HepG2 (cell line): ENCODE data around the gene LCLAT1. TPM values are rescaled to one million over a fixed set of nuclear protein-coding genes. Genes with fewer than 3 reads are reported as not detected.

ENCODE experiments used
- ATAC-seq: fragments of 200-7000 bp; cut with Tn5 transposase; 3 replicates; pipeline ENCODE4 v1.9.1; 2020; ENCODE audit warnings: mild to moderate bottlenecking, moderate library complexity
- BruUV-seq: library from RNA; stranded (reverse); fragments of 400-500 nt; replicated peaks from 2 replicates; lab custom pipeline; 2021; lab: Mats Ljungman, UMichigan
- CTCF ChIA-PET: fragments of 300-600 bp; formaldehyde crosslinking; extraction: SDS; loops from one replicate; lab custom pipeline; 2021; ENCODE audit warnings: low total read pairs, inconsistent platforms, low intra/inter-chr PET ratio; lab: Yijun Ruan, JAX
- POLR2A ChIA-PET: fragments of 350-600 bp; sonication (Branson Sonifier 250); formaldehyde crosslinking; loops from one replicate; lab custom pipeline; 2020; ENCODE audit warnings: antibody characterized with exemption, inconsistent platforms; lab: Yijun Ruan, JAX
- DNase-seq: peaks from one replicate; pipeline ENCODE4 v3.0.0-alpha.2; 2015; ENCODE audit warnings: low spot score
- FAIRE-seq: peaks from 3 replicates; lab custom pipeline; 2011; peaks lifted over from hg19 to GRCh38; lab: Jason Lieb, UNC
- H2AFZ ChIP-seq: one replicate; pipeline ENCODE4 v1.6.1; 2011; ENCODE audit warnings: low read length, inconsistent platforms
- H3K27ac ChIP-seq: fragments of 300-600 bp; 3 replicates; pipeline ENCODE4 v1.8.0; 2011; ENCODE audit warnings: mixed run types, mild to moderate bottlenecking, mixed read lengths, low read length, inconsistent platforms; ENCODE audit not compliant: insufficient read depth; ENCODE audit errors: extremely low read length
- H3K27me3 ChIP-seq, 2 experiments: fragments of 200-600 bp in 1 of 2; 2 replicates in 1 of 2; 3 replicates in 1 of 2; pipeline versions ENCODE4 v1.6.0 to v1.8.0; 2011; ENCODE audit warnings: low read length in 2 of 2, mild to moderate bottlenecking in 2 of 2, moderate library complexity in 2 of 2, inconsistent platforms in 1 of 2; ENCODE audit not compliant: insufficient read depth in 2 of 2, control insufficient read depth in 1 of 2
- H3K36me3 ChIP-seq, 2 experiments: fragments of 200-600 bp in 1 of 2; replicated peaks in 1 of 2; 2 replicates in 1 of 2; 3 replicates in 1 of 2; pipeline versions ENCODE4 v1.5.1 to v1.8.0; 2011; ENCODE audit warnings: low read length in 2 of 2, inconsistent platforms in 1 of 2; ENCODE audit not compliant: insufficient read depth in 2 of 2, control insufficient read depth in 1 of 2
- H3K4me1 ChIP-seq: 2 replicates; pipeline ENCODE4 v1.5.1; 2012; ENCODE audit warnings: low read length, inconsistent platforms; ENCODE audit not compliant: insufficient read depth
- H3K4me2 ChIP-seq: 2 replicates; pipeline ENCODE4 v1.6.0; 2011; ENCODE audit warnings: low read depth, low read length, inconsistent platforms
- H3K4me3 ChIP-seq, 3 experiments: fragments of 200-600 bp in 1 of 3; sonication (generic), shearing (Covaris generic) in 1 of 3; replicated peaks in 1 of 3; 2 replicates each; pipeline ENCODE4 v1.5.1; 2011 to 2016; ENCODE audit warnings: low read length in 3 of 3, inconsistent platforms in 2 of 3, low read depth in 2 of 3, mild to moderate bottlenecking in 2 of 3, control low read depth in 1 of 3, mixed read lengths in 1 of 3; ENCODE audit not compliant: insufficient read depth in 1 of 3
- H3K79me2 ChIP-seq: one replicate; pipeline ENCODE4 v1.6.1; 2011; ENCODE audit warnings: low read length, inconsistent platforms; ENCODE audit not compliant: insufficient read depth
- H3K9ac ChIP-seq: 2 replicates; pipeline ENCODE4 v1.6.0; 2011; ENCODE audit warnings: mild to moderate bottlenecking, low read depth, low read length, inconsistent platforms; ENCODE audit not compliant: insufficient read depth
- H3K9me3 ChIP-seq: 2 replicates; pipeline ENCODE4 v1.5.1; 2012; ENCODE audit warnings: mild to moderate bottlenecking, low read length
- H4K20me1 ChIP-seq: 2 replicates; pipeline ENCODE4 v1.6.0; 2011; ENCODE audit warnings: inconsistent platforms, mild to moderate bottlenecking, low read length, moderate library complexity; ENCODE audit not compliant: insufficient read depth
- AFF4 ChIP-seq: sonication (generic); formaldehyde crosslinking; IDR thresholded peaks from 2 replicates; pipeline ENCODE4 v1.4.0; 2020; ENCODE audit warnings: missing genetic modification reagents
- AHR ChIP-seq: IDR thresholded peaks from 2 replicates; pipeline ENCODE4 v1.6.1; 2018; ENCODE audit warnings: missing genetic modification reagents, missing compliant biosample characterization
- RERE ChIP-seq: IDR thresholded peaks from 2 replicates; pipeline ENCODE4 v1.6.1; 2016; ENCODE audit warnings: low read depth, missing genetic modification reagents, missing compliant biosample characterization
- ZNF256 ChIP-seq: sonication (generic); formaldehyde crosslinking; conservative IDR thresholded peaks from 2 replicates; pipeline ENCODE4 v1.4.0; 2020; ENCODE audit warnings: missing genetic modification reagents
- WGBS: methylation state at CpG from one replicate; pipeline ENCODE4 v1.1.6; 2017; ENCODE audit warnings: low lambda C conversion rate; 5-methylcytosine and 5-hydroxymethylcytosine counted together
- in situ Hi-C: cut with HindIII; loops from 2 replicates; pipeline ENCODE4 v1.10.0; 2017; ENCODE audit warnings: low pct_unique_long_range_greater_than_20kb; ENCODE audit not compliant: extremely low pct_ligation_motif_present
- intact Hi-C: fragments of 100-400 bp; cut with micrococcal nuclease; formaldehyde crosslinking; loops from one replicate; pipeline ENCODE4 v1.10.0; 2022; ENCODE audit not compliant: unreplicated experiment
- polyA plus RNA-seq, 8 experiments: library from polyadenylated mRNA; depleted of rRNA in 3 of 8; stranded (reverse) in 7 of 8; unstranded in 1 of 8; fragments of >200 nt; fragmentation: Illumina TruSeq in 4 of 8; extraction: Trizol in 4 of 8; gene quantifications; 2 replicates each; pipeline versions ENCODE4 v1.2.1 to v1.2.3, GENCODE V29; 2011 to 2016; ENCODE audit warnings: low read depth in 4 of 8, missing spikeins in 1 of 8, mixed read lengths in 1 of 8; ENCODE audit not compliant: insufficient read depth in 1 of 8
- small RNA-seq, 3 experiments: library from RNA; depleted of rRNA; stranded (forward); fragments of <200 nt; gene quantifications; one replicate each; pipeline ENCODE3, GENCODE V24; 2012; ENCODE audit warnings: low read depth in 2 of 3, low replicate concordance in 1 of 3; ENCODE audit not compliant: insufficient read length in 3 of 3, insufficient read depth in 2 of 3
- total RNA-seq, 5 experiments: library from RNA; depleted of rRNA; stranded (reverse); fragments of >200 nt; fragmentation: Illumina TruSeq; extraction: Trizol; gene quantifications; 2 replicates each; pipeline ENCODE4 v1.2.3, GENCODE V29; 2016; ENCODE audit warnings: low read depth in 1 of 5

LCLAT1 gene
- total and polyA plus RNA-seq, 2 of the 13 experiments (the other 11 are each of a cell fraction or from before 2014, with no cell fraction given), result 18.0 to 28.0 TPM

- FAIRE-seq (no peak), DNase-seq (no peak), ATAC-seq (no peak)
- H3K4me3 ChIP-seq, result no peak overlapping the region
- no peak overlapping the region for H3K9ac ChIP-seq
- ChIA-PET CTCF (interaction anchor here (1.1 kb wide), 1 partner anchor 484 kb away, joined by 3 read pairs; no protein-coding TSS in a partner anchor), POLR2A (no interaction called here)
- peaks cover 5% of the 10 kb centered on the region; the same call in 1 of the 2 replicates for H3K9me3 ChIP-seq
- no TSS peak for BruUV-seq
- no peaks in the 10 kb centered on the region for H3K36me3 ChIP-seq
- no peaks in the 10 kb centered on the region for H3K79me2 ChIP-seq
- no peak overlapping the region for H3K27ac ChIP-seq
- no peaks in the 10 kb centered on the region for H4K20me1 ChIP-seq
- intact Hi-C loops, result no loop called here
- peaks cover 0 to 14% of the 10 kb centered on the region in 2 experiments; a peak in 1 of 5 replicates for H3K27me3 ChIP-seq
- H2AFZ ChIP-seq, result no peak overlapping the region
- no peak for TF ChIP-seq RERE (CRISPR knock-in tag)
- no peak for TF ChIP-seq ZNF256 (CRISPR knock-in tag)
- no peak for TF ChIP-seq AFF4 (CRISPR knock-in tag)
- no peak for TF ChIP-seq AHR (CRISPR knock-in tag)
- no peak overlapping the region for H3K4me2 ChIP-seq
- 32% methylated on average over 7 of the region's 7 CpGs for WGBS
- no peaks in the 10 kb centered on the region for H3K4me1 ChIP-seq
- in situ Hi-C loops, result no loop called here
Measured at GRCh38 chr2:30692829-30693275, 245.8 kb downstream of the LCLAT1 start.

Small RNAs within 50 kb of the gene (small RNA-seq; reads per million reads assigned to genes)
- gene AC073255.1, result 0 reads per million in 3 experiments

Other genes starting within 250 kb of the LCLAT1 start
- 0.09 and 0.10 TPM in 2 replicates for gene LBH, start 215.7 kb upstream of the LCLAT1 start, total RNA-seq (2016; rRNA removed; fragmentation: Illumina TruSeq; extraction: Trizol)
- 0.16 and 0.25 TPM in 2 replicates for gene LBH, start 215.7 kb upstream of the LCLAT1 start, polyA plus RNA-seq (2011; rRNA removed)